ENCODE measurements around the gene COQ8B.

COQ8B gene

GRCh38 chr19:40756502-40757110 is 39.9 kb upstream of the COQ8B start:
- H3K27ac ChIP-seq = no peak overlapping the region
- TF ChIP-seq, protein P1, sequence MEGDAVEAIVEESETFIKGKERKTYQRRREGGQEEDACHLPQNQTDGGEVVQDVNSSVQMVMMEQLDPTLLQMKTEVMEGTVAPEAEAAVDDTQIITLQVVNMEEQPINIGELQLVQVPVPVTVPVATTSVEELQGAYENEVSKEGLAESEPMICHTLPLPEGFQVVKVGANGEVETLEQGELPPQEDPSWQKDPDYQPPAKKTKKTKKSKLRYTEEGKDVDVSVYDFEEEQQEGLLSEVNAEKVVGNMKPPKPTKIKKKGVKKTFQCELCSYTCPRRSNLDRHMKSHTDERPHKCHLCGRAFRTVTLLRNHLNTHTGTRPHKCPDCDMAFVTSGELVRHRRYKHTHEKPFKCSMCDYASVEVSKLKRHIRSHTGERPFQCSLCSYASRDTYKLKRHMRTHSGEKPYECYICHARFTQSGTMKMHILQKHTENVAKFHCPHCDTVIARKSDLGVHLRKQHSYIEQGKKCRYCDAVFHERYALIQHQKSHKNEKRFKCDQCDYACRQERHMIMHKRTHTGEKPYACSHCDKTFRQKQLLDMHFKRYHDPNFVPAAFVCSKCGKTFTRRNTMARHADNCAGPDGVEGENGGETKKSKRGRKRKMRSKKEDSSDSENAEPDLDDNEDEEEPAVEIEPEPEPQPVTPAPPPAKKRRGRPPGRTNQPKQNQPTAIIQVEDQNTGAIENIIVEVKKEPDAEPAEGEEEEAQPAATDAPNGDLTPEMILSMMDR (conservative IDR thresholded peaks at IDR 0.05) = no peak
- TF ChIP-seq ZFX (IDR thresholded peaks at IDR 0.05) = no peak

DNA sequence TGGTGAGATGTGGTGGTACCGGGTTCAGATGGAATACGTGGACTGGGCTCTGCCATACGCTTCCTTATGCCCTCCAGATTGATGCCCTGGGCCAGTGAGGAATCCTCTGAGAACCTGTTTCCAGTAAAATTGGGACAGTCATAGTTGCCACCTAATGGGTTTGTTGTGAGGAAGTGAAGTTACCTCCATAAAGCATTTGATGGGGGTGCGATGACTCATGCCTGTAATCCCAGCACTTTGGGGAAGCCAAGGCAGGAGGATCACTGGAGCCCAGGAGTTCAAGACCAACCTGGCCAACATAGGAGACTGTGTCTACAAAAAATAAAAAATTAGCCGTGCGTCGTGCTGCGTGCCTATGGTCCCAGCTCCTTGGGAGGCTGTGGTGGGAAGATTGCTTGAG is 39.1 kb upstream of the COQ8B start:
- no peak for TF ChIP-seq ZFX (IDR thresholded peaks at IDR 0.05)
- TF ChIP-seq, protein P1 (conservative IDR thresholded peaks at IDR 0.05) = no peak
- no peak overlapping the region for H3K27ac ChIP-seq

GRCh38 chr19:40755248-40755624 is 38.5 kb upstream of the COQ8B start:
- no peak overlapping the region for H3K27ac ChIP-seq
- no peak for TF ChIP-seq ZFX (IDR thresholded peaks at IDR 0.05)
- TF ChIP-seq, protein P1 (conservative IDR thresholded peaks at IDR 0.05) = no peak

GRCh38 chr19:40754611-40755247 is 38.0 kb upstream of the COQ8B start:
- H3K27ac ChIP-seq = no peak overlapping the region

GRCh38 chr19:40752257-40752781 is 35.6 kb upstream of the COQ8B start:
- peak overlapping the region; percentile 95 for H3K27ac ChIP-seq
- no peak for TF ChIP-seq ZFX (IDR thresholded peaks at IDR 0.05)
- TF ChIP-seq, protein P1 (conservative IDR thresholded peaks at IDR 0.05) = no peak

More at GRCh38 chr19:40754611-40755247, 38.0 kb upstream of the COQ8B start:
- TF ChIP-seq ZFX (IDR thresholded peaks at IDR 0.05) = no peak
- TF ChIP-seq, protein P1 (conservative IDR thresholded peaks at IDR 0.05) = no peak

DNA sequence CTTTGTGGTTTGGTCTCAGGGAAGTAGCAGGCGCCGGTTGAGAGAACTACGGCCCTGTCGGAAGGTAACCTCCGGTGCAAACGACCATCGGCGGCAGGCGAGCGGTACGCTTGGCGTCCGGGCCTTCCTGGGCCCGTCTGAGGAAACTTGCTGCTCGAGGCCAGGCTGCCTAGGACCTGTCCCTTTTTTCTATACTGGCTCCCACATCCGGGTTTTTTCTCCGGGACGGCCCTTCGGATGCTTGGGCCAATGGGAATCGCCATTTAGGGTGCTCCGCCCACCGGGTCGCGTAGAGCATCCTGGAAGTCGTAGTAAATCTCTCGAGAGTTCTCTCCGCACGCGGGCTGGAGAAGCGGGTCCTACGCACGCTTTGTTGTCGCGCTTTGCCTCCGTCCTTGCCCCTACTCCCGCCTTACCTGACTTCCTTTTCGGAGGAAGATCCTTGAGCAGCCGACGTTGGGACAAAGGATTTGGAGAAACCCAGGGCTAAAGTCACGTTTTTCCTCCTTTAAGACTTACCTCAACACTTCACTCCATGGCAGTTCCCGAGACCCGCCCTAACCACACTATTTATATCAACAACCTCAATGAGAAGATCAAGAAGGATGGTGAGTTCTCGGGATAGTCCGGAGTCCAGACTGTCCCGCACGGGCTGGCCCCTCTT is 34.3 kb upstream of the COQ8B start, which contains the start of gene SNRPA:
SNRPA (plus strand) TSS at position 330 of the 664 bp plus-strand sequence; CDS start at position 536, 206 bp downstream.
- TF ChIP-seq, protein P1 (conservative IDR thresholded peaks at IDR 0.05) = no peak
- no peak for TF ChIP-seq ZFX (IDR thresholded peaks at IDR 0.05)
- H3K27ac ChIP-seq = peak within 1 kb of the TSS; percentile 95

Measured in C4-2B (cell line).